Measurements from ENCODE around the gene CYB5RL.
"Not testable (repeated sequence)": the region's sequence is repeated elsewhere in the genome, so short reads cannot be mapped to it uniquely, and the experiment has no call there.

Gene CYB5RL, protein sequence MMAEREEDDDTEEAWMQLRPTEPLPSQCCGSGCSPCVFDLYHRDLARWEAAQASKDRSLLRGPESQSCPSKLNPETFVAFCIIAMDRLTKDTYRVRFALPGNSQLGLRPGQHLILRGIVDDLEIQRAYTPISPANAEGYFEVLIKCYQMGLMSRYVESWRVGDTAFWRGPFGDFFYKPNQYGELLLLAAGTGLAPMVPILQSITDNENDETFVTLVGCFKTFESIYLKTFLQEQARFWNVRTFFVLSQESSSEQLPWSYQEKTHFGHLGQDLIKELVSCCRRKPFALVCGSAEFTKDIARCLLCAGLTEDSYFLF

DNA sequence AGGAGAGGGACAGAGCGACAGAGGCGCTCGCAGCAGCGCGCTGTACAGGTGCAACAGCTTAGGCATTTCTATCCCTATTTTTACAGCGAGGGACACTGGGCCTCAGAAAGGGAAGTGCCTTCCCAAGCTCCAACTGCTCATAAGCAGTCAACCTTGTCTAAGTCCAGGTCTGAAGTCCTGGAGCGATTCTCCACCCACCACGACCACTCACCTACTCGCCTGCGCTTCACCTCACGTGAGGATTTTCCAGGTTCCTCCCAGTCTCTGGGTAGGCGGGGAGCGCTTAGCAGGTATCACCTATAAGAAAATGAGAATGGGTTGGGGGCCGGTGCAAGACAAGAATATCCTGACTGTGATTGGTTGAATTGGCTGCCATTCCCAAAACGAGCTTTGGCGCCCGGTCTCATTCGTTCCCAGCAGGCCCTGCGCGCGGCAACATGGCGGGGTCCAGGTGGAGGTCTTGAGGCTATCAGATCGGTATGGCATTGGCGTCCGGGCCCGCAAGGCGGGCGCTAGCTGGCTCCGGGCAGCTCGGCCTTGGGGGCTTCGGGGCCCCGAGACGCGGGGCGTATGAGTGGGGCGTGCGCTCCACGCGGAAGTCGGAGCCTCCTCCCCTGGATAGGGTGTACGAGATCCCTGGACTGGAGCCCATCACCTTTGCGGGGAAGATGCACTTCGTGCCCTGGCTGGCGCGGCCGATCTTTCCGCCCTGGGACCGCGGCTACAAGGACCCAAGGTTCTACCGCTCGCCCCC lies at the start of gene CYB5RL, which contains the start of gene MRPL37:
CYB5RL (minus strand) TSS at position 266 of the 754 bp plus-strand sequence. CDS start 4,414 bp downstream, outside the sequence.
MRPL37 (plus strand) TSS at position 403 of the 754 bp plus-strand sequence; CDS start at position 480, 77 bp downstream.
- DNase-seq (ENCODE audit: low read depth in 2 of 3, low spot score in 2 of 3) = peak; percentile 51 to 77 (median 64)

DNA sequence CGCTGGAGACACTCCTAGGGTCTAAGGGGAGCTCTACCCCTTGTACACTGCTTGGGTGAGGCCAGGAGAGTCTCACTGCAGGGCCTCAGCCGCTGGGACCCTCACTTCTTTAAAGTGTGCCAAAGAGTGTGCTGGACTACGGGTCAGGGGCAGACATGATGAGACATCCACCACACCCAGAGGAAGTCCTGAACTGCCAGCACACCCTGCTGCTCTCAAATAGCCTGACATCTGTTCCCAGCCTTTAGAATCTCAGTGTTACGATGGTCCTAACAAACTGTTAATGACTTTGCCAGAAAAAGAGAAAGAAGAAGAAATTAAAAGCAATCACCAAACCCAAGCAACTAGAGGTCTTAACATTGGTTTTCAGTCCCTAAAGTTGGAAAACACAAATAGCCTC lies 49.1 kb upstream of the CYB5RL start:
- DNase-seq (ENCODE audit: low read depth in 2 of 3, low spot score in 2 of 3) = no peak

DNA sequence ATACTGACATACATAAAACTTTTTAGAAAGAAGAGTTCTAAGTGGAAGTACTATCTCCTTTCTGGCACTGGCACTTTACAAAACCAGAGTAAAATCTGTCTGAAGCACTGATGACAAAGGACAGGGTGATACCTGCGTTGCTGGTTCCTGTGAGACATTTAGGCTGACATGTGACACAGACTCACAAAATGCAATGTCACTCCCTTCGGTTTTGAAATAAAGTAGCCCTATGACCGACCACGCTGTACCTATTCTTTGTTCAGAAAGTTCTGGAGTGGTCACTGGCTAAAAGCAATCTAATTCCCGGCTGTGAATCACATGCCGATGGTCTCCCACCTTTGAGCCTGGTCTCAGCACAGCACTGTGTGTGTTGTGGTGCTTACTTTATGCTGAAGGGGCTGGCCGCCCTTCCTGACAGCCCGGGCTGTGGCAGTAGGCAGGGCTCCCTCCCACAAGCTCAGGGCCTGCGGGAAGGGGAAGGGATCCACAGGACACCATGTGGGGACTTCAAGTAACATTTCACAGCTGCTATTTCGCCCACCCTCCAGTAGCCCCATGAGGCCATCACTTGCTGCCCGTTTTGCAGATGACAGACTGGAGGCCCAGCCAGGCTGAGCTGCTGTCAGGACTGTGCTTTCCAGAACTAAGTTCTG lies 48.2 kb upstream of the CYB5RL start:
- no peak for DNase-seq (ENCODE audit: low read depth in 2 of 3, low spot score in 2 of 3)

DNA sequence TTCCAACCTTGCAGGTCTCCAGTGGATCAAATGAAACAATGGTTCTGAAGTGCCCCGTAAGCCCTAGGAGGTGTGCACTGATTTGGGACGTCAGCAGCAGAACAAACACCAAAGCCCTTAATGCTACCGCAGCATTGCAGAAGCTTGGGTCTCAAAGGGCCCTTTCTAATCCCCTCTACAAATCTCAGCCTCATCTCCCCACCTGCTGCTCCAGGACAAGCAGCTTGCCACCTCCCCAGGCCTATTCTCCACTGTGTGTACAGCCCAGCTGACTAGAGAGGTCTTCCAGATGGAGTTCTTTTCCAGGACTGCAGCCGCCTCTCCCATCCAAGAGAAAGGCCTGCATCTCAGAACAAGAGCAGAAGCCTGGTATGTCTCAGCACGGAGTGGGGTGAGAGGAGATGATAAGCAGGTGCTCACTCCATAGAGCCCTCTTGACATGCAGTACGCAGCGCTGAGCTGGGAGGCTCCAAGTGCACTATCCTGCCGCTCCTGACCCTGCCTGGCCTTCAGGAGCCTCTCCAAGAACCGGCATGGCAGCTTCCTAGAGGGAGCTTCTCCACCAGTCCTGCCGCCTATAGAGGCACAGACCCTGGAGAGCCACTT lies 46.4 kb upstream of the CYB5RL start:
- DNase-seq (ENCODE audit: low read depth in 2 of 3, low spot score in 2 of 3) = no peak

DNA sequence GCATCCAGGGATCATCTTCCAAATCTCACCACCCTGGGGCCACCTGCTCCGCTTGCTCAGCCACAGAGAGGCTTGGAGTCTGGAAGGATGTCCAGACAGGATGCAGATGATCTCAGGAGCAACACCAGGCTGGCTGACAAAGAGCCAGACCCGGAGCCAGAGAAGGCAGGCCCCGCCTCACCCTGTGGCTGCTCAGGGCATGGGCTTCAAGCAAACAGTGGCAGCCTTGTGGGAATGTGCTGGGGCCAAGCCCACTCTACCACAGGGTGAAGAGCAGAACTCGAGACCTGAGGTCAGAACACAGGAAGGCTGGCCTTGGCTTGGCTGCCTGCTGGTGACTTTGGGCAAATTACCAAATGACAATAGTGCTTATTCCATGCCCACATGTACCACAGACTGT lies 45.7 kb upstream of the CYB5RL start:
- no peak for DNase-seq (ENCODE audit: low read depth in 2 of 3, low spot score in 2 of 3)

DNA sequence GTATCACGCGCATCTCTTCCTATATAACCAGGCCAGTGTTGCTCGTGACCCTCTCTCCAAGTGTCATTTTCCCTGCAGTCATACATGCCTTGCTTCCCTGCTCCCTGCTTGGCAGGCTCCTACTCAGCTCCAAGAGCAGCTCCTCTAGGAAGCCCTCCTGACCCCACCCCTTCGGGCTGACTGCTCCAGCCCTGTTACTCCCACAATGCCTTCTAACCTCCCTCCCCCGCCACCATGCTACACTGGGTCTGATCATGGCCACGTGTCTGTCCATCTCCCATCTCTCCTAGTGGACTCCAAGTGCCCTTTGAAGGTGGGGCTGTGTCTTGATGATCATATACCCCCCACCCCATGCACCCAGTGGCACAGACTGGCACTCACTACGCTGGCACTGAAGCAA lies 44.8 kb upstream of the CYB5RL start:
- DNase-seq (ENCODE audit: low read depth in 2 of 3, low spot score in 2 of 3) = no peak

DNA sequence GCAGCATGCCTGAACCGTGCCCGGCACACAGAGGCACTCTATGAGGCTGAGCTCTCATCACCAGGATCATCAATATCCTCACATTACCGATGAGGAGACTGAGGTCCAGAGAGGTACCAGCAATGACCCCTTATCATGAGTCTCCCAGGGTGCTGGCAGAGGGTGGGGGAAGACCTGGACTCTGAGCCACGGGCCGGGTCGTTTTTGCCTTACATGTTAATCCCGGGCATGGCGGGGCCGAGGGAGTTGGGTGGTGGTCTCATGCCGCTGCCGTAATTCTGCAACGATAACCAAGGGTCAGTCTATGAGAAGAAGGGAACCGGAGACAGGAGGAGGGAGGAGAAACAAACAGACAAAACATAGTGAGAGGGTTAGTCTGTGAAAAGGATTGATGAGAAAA lies 43.2 kb upstream of the CYB5RL start:
- DNase-seq (ENCODE audit: low read depth in 2 of 3, low spot score in 2 of 3) = no peak

DNA sequence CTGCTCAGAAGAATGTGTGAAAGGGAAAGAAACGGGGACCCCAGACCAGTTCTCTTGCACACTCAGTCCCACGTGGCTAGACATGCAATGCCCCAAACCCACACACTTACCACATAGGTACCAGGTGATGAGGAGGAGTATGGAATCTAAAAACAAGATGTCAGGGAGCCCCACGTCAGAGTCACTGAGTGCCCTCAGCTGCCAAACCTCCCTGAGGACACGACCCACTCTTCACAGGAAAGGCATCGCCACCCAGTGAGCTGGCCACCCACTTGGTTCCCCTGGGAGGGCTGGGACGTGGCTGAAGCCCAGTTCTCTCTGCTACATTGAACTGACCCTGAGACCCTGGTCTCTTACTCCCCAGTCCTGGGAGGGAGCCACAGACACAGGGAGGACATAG lies 41.5 kb upstream of the CYB5RL start:
- DNase-seq (ENCODE audit: low read depth in 2 of 3, low spot score in 2 of 3) = no peak

DNA sequence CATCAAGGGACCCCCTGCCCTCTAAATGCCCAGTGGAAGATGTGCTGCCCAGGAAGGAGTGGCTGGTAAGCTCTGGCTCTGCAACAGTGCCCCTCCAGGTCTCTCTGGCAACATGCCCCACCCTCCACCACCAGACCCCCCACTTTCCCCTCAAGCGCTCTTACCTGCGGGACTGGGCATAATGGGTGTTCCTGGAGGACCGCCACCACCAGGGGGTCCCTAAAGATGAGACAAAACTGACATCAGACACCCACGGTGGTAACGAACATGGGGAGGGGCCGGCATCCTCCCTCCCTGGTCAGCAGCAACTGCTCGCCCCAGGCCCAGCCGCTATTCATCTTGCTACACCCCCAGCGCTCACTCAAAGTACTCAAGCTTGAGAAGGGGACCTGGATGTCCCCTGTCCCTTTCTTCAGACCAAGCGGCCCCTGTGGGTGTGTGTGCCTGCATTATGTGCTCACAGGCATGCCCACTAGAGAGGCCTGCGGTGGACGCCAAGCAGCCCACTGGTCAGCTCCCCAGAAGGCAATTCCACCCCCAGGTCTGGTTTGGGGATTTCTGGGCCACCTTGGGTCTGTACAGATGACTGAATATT lies 41.0 kb upstream of the CYB5RL start:
- no peak for DNase-seq (ENCODE audit: low read depth in 2 of 3, low spot score in 2 of 3)

DNA sequence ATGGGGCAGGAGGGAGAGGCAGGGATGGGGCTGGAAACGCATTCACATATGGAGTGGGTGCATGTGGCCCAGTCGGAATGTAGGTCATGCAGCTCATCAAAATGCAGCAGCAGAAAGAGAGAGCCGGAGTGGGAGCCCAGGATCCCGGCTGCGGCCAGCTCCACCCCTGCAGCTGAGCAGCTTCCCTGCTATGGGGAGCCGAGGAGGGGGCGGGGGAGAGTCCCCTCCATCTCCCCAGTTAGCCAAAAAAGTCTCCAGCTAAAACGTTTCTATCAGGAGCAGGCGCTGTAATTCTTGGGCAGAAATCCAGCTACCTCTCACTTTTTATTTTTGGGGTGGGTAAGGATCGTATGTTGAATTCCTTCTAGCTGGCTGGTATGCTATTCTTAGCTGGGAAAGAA lies 39.8 kb upstream of the CYB5RL start:
- no peak for DNase-seq (ENCODE audit: low read depth in 2 of 3, low spot score in 2 of 3)

DNA sequence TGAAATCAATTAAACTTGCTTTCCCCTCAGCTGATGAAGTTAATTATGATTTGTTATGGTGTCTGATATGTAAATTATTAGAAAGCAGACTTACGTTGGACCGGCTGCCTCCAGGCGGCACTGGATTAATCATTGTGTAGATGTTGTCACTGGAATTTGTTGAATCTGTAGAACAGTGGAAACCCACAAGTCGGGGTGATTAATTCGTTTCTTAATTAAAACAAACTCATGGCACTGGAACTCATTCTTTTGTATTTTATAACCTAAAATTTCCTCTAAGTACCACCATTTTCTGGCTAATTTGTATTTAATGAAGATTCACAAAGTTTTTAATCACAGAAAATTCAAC lies 39.2 kb upstream of the CYB5RL start:
- no peak for DNase-seq (ENCODE audit: low read depth in 2 of 3, low spot score in 2 of 3)

DNA sequence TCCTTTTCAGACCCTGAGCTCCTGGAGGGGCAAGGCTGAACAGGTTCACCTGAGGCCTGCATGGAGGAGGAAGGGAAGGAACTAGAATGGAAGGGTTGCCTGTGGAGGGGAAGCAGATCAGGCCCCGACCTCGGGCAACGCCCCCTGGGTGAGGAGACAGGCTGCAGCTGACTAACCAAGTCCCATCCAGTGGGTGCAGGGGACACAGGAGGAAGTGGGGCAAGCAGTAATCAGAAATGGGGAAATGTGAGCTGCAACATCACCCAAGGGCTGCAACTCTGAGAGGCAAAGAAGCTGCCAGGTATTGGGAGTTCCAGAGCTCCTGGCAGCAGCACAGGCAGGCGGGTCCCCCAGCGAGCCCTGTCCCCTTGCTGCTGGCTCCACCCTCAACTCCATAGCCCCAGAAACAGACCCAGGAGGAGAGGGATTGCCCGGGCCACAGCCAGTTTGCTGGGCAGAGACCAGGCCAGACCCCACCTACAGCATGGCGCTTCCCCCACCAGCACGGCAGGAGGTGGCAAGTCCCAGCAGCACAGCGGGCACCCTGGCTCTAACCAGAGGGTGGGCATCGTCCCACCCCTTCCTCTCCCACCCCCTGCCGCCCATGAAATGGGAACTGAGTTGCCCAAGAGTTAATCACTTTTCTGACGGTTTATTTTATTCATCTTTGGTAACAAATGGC lies 38.7 kb upstream of the CYB5RL start:
- DNase-seq (ENCODE audit: low read depth in 2 of 3, low spot score in 2 of 3) = no peak

DNA sequence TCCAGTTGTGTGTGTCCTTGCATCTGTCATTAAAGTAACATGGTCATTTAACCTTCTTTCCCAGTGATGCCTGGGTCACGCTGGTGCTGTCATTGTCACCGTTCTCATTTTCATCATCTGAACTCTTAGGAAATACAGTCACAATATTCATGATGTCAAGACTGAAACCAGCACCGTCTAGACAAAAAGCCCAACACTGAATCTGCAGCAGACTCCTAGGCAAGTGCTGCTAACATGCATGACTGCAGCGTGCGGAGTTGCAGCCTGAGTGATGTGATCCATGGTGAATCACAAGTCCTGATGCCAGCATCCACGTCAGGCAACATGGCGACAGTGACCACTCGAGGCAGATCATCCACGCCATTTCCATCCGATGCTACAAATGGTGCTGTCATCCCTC lies 37.8 kb upstream of the CYB5RL start:
- no peak for DNase-seq (ENCODE audit: low read depth in 2 of 3, low spot score in 2 of 3)

DNA sequence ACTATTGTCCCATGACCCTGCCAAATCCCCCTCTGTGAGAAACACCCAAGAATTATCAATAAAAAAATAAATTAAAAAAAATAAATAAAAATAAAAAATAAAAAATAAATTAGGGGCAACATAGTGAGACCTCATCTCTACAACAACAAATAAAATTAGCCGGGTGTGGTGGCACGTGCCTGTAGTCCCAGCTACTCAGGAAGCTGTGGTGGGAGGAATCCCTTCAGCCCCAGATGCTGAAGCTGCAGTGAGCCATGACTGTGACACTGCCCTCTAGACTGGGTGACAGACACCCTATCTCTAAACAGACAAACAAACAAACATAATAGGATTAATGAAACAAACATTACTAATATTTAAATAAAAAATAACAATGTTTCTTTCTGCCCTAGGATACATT lies 34.5 kb upstream of the CYB5RL start:
- no peak for DNase-seq (ENCODE audit: low read depth in 2 of 3, low spot score in 2 of 3)

DNA sequence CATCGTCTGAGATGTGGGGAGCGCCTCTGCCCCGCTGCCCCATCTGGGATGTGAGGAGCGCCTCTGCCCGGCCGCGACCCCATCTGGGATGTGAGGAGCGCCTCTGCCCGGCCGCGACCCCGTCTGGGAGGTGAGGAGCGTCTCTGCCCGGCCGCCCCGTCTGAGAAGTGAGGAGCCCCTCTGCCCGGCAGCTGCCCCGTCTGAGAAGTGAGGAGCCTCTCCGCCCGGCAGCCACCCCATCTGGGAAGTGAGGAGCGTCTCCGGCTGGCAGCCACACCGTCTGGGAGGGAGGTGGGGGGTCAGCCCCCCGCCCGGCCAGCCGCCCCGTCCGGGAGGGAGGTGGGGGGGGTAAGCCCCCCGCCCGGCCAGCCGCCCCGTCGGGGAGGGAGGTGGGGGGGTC lies 33.4 kb upstream of the CYB5RL start:
- not testable (repeated sequence) for DNase-seq (ENCODE audit: low read depth in 2 of 3, low spot score in 2 of 3)

DNA sequence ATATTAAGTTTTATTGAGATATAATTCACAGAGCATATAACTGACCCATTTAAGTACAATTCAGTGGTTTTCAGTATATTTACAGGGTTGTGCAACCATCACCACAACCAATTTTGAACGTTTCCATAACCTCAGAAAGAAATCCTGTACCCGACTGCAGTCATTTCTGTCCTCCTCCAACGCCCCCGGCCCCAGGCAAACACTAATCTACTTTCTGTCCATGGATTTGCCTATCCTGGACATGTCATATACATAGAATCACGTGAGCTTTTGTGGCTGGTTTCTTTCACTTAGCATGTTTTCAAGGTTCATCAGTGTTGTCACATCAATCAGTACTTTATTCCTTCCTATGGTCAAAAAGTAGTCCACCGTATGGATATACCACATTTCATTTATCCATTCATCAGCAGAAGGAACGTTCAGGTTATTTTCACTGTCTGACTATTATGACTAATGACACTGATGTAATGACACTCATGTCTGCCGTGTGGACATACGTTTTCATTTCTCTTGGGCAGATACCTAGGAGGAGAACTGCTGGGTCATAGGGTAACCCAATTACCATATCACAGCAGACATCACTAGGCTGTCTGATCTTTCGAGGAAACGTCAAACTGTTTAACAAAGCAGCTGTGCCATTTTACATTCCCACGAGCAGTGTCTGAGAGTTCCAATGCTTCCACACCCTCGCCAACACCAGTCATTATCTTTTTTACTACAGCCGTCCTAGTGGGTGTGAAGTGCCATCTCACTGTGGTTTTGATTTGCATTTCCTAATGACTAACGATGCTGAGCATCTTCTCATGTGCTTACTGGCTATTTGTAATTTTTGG lies 30.9 kb upstream of the CYB5RL start:
- DNase-seq (ENCODE audit: low read depth in 2 of 3, low spot score in 2 of 3) = peak in 1 of 3 experiments; percentile 26

DNA sequence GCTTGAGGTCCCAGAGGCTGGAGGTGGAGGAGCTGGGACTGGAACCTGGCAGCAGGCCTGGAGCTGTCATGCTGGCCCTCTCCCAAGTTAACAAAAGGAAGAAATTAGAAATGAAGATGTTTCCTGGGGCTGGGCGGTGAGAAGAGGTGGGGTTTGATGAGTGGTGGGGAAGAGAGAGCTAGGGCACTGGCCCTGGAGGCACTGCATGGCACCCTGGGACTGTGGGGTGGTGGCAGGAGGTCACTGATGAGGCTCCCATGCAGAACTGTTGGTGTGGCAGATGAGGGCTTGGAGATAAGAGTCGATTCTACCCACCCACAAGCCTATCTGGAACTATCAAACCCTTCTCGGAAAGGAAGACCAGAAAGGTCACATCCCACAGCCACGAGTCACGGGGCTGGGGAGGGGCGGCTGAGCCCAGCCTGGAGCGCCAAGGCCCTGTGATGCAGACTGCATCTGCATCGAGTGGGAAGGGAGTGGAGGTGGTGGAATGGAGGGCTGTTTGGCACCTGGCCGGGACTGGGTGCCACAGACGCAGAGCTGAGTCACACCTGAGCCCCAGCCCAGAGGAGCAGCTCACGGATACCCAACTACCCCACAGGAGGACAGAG lies 29.6 kb upstream of the CYB5RL start:
- DNase-seq (ENCODE audit: low read depth in 2 of 3, low spot score in 2 of 3) = peak in 1 of 3 experiments; percentile 39

DNA sequence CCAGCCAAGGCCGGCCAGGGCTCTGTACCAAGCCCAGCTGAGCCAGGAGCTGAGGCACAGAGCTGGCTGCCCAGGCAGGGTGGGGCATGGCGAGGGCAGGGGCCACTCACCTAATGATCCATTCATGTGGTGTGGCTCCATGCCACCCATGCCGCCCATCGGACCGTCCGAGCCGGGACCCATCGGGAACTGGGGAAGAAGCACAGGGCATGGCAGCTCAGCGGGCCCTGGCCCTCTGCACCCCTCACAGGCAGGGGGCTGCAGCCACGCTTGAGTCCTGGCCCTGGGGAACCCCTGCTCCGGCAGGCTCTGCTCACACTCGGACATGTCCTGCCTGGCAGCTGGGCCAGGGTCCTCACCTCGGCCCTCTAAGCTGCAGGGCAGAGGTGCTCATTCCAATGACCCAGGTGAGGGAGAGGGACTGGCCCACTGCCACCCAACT lies 28.8 kb upstream of the CYB5RL start:
- no peak for DNase-seq (ENCODE audit: low read depth in 2 of 3, low spot score in 2 of 3)

DNA sequence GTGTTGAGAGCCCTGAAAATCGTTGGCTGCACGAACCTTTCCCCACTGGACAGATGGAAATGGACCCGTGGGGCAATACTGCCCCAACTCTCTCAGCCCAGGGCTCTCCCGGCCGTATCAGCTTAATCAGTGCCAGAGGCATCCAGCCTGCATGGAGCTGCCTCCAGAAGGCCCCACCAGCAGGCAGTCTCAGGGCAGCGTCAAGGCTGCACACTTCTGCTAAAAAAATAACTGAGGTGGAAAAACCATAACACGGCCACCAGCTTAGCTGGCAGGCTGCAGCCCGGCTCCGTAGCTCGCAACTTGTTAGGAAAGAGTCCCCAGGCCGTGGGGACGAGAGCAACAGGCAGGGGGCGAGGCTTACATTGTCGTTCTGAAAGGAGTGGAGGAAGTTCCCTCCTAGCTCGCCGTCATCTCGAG lies 28.1 kb upstream of the CYB5RL start:
- DNase-seq (ENCODE audit: low read depth in 2 of 3, low spot score in 2 of 3) = no peak
